HepG2 (cell line): ENCODE results near the gene C1orf159. TPM values are rescaled to one million over a fixed set of nuclear protein-coding genes. Genes with fewer than 3 reads are reported as not detected.

Experiments
- BHLHE40 ChIP-seq: IDR thresholded peaks from 2 replicates; pipeline ENCODE4 v1.6.1; 2011; ENCODE audit warnings: low read length, improper control_type of control experiment
- CENPX ChIP-seq: sonication (generic); formaldehyde crosslinking; IDR thresholded peaks from 2 replicates; pipeline ENCODE4 v1.9.0; 2021; ENCODE audit warnings: mild to moderate bottlenecking, missing genetic modification reagents, moderate library complexity
- GABPB1 ChIP-seq: IDR thresholded peaks from 2 replicates; pipeline ENCODE4 v1.6.1; 2016; ENCODE audit warnings: mild to moderate bottlenecking, missing genetic modification reagents, moderate library complexity, missing compliant biosample characterization
- HDAC6 ChIP-seq: fragments of 200-600 bp; sonication (generic); IDR thresholded peaks from 2 replicates; pipeline ENCODE4 v1.7.0; 2017; ENCODE audit warnings: mild to moderate bottlenecking, antibody characterized with exemption, low read length, low read depth
- KLF9 ChIP-seq: IDR thresholded peaks from 2 replicates; pipeline ENCODE4 v1.6.1; 2016; ENCODE audit warnings: low read depth
- SOX5 ChIP-seq: IDR thresholded peaks from 2 replicates; pipeline ENCODE4 v1.6.1; 2016; ENCODE audit warnings: borderline replicate concordance
- SP4 ChIP-seq: sonication (generic); formaldehyde crosslinking; IDR thresholded peaks from 2 replicates; pipeline ENCODE4 v1.8.1; 2023; ENCODE audit warnings: mild to moderate bottlenecking, missing genetic modification reagents
- THAP7 ChIP-seq: sonication (generic); formaldehyde crosslinking; IDR thresholded peaks from 2 replicates; pipeline ENCODE4 v1.8.1; 2023; ENCODE audit warnings: mild to moderate bottlenecking, missing genetic modification reagents
- ZNF292 ChIP-seq: sonication (generic); formaldehyde crosslinking; IDR thresholded peaks from 2 replicates; pipeline ENCODE4 v1.8.1; 2022; ENCODE audit warnings: mild to moderate bottlenecking, low read depth, missing genetic modification reagents, borderline replicate concordance
- ZNF383 ChIP-seq: sonication (generic); formaldehyde crosslinking; IDR thresholded peaks from 2 replicates; pipeline ENCODE4 v1.4.0; 2020; ENCODE audit warnings: missing genetic modification reagents, mild to moderate bottlenecking, borderline replicate concordance
- ZNF562 ChIP-seq: sonication (generic); formaldehyde crosslinking; IDR thresholded peaks from 2 replicates; pipeline ENCODE4 v1.8.0; 2022; ENCODE audit warnings: missing genetic modification reagents, borderline replicate concordance
- ZNF570 ChIP-seq: sonication (generic); formaldehyde crosslinking; IDR thresholded peaks from 2 replicates; pipeline ENCODE4 v1.4.0; 2020; ENCODE audit warnings: mild to moderate bottlenecking, missing genetic modification reagents, borderline replicate concordance
- ZNF710 ChIP-seq: sonication (generic); formaldehyde crosslinking; IDR thresholded peaks from 2 replicates; pipeline ENCODE4 v1.5.0; 2020; ENCODE audit warnings: mild to moderate bottlenecking, missing genetic modification reagents, borderline replicate concordance
- polyA plus RNA-seq, 8 experiments: library from polyadenylated mRNA; depleted of rRNA in 3 of 8; stranded (reverse) in 7 of 8; unstranded in 1 of 8; fragments of >200 nt; fragmentation: Illumina TruSeq in 4 of 8; extraction: Trizol in 4 of 8; gene quantifications; 2 replicates each; pipeline versions ENCODE4 v1.2.1 to v1.2.3, GENCODE V29; 2011 to 2016; ENCODE audit warnings: low read depth in 4 of 8, missing spikeins in 1 of 8, mixed read lengths in 1 of 8; ENCODE audit not compliant: insufficient read depth in 1 of 8
- total RNA-seq, 5 experiments: library from RNA; depleted of rRNA; stranded (reverse); fragments of >200 nt; fragmentation: Illumina TruSeq; extraction: Trizol; gene quantifications; 2 replicates each; pipeline ENCODE4 v1.2.3, GENCODE V29; 2016; ENCODE audit warnings: low read depth in 1 of 5
- TF ChIP-seq, protein P1 (sequence below): sonication (generic); formaldehyde crosslinking; IDR thresholded peaks from 2 replicates; pipeline ENCODE4 v1.4.0; 2020; ENCODE audit warnings: missing genetic modification reagents, low read depth, mild to moderate bottlenecking, borderline replicate concordance
- TF ChIP-seq, protein P2 (sequence below): sonication (generic); formaldehyde crosslinking; conservative IDR thresholded peaks from 2 replicates; pipeline ENCODE4 v1.4.0; 2020; ENCODE audit warnings: missing genetic modification reagents
- TF ChIP-seq, protein P3 (sequence below): sonication (generic); formaldehyde crosslinking; IDR thresholded peaks from 2 replicates; pipeline ENCODE4 v1.5.1; 2020; ENCODE audit warnings: mild to moderate bottlenecking, missing genetic modification reagents, moderate library complexity
- TF ChIP-seq, protein P4 (sequence below): sonication (generic); formaldehyde crosslinking; IDR thresholded peaks from 2 replicates; pipeline ENCODE4 v1.4.0; 2020; ENCODE audit warnings: missing genetic modification reagents, borderline replicate concordance

The C1orf159 gene
- total and polyA plus RNA-seq, 2 of the 13 experiments (the other 11 are each of a cell fraction or from before 2014, with no cell fraction given): 3.8 to 6.7 TPM

DNA sequence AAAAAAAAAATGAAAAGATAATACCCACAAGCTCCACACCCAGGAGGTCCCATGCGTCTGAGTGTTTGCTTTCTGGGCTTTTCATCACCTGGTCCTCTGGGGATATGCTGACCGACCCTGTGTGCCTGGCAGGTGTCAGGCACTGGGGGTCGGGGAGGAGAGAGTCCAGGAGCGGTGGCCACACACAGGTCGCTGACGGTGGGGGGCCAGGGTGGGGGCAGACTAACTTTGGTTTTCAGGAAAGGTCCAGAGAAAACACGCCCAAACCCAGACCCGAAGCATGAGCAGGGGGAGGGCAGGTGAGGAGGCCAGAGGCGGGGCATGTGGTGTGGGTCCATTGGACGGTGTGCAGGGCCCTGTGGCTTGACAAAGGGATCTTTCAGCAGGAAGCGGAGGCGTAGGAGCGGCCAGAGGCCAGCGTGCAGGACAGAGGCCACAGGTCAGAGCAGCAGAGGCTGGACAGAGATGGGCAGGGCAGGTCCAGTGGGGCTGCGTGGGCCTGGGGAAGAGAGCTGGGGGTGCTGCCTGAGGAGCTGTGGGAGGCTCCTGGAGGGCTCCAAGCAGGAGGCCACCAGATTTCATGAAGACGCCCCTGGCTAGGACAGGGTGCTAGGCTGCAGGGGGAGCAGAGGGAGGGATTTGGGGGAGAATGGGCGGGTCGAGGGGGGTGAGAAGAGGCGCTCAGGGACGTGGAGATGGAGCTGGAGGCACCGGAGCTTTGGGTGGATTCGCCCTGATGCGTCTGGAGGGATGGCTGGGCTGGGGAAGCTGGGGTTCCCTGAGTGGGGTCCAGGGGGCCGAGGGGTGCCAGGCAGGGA is 57.6 kb downstream of the C1orf159 start (continued):
- peak; percentile 73; the same call in 1 of the 2 replicates for TF ChIP-seq ZNF292 (CRISPR knock-in tag)
- TF ChIP-seq, protein P1, sequence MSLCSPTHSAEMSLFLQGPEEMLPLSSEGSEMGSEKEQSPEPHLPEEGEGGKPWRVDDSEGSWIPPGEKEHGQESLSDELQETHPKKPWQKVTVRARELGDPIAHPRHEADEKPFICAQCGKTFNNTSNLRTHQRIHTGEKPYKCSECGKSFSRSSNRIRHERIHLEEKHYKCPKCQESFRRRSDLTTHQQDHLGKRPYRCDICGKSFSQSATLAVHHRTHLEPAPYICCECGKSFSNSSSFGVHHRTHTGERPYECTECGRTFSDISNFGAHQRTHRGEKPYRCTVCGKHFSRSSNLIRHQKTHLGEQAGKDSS: 0 out of 2 replicates have a peak, but pooled peaks have one; percentile 68
- no peak for TF ChIP-seq ZNF570 (CRISPR knock-in tag)
- TF ChIP-seq, protein P2, sequence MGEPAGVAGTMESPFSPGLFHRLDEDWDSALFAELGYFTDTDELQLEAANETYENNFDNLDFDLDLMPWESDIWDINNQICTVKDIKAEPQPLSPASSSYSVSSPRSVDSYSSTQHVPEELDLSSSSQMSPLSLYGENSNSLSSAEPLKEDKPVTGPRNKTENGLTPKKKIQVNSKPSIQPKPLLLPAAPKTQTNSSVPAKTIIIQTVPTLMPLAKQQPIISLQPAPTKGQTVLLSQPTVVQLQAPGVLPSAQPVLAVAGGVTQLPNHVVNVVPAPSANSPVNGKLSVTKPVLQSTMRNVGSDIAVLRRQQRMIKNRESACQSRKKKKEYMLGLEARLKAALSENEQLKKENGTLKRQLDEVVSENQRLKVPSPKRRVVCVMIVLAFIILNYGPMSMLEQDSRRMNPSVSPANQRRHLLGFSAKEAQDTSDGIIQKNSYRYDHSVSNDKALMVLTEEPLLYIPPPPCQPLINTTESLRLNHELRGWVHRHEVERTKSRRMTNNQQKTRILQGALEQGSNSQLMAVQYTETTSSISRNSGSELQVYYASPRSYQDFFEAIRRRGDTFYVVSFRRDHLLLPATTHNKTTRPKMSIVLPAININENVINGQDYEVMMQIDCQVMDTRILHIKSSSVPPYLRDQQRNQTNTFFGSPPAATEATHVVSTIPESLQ (CRISPR knock-in tag): no peak
- peak; percentile 83; the same call in 1 of the 2 replicates for TF ChIP-seq THAP7 (CRISPR knock-in tag)
- peak; percentile 66; the same call in 1 of the 2 replicates for TF ChIP-seq SP4 (CRISPR knock-in tag)
- 0 out of 2 replicates have a peak, but pooled peaks have one; percentile 49 for TF ChIP-seq KLF9
- TF ChIP-seq, protein P3, sequence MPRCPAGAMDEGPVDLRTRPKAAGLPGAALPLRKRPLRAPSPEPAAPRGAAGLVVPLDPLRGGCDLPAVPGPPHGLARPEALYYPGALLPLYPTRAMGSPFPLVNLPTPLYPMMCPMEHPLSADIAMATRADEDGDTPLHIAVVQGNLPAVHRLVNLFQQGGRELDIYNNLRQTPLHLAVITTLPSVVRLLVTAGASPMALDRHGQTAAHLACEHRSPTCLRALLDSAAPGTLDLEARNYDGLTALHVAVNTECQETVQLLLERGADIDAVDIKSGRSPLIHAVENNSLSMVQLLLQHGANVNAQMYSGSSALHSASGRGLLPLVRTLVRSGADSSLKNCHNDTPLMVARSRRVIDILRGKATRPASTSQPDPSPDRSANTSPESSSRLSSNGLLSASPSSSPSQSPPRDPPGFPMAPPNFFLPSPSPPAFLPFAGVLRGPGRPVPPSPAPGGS (CRISPR knock-in tag): peak; percentile 39
- TF ChIP-seq ZNF383: peak; percentile 68; the same call in 1 of the 2 replicates
- TF ChIP-seq CENPX (CRISPR knock-in tag): no peak
- peak; percentile 61; the same call in 1 of the 2 replicates for TF ChIP-seq SOX5
- no peak for TF ChIP-seq ZNF562 (CRISPR knock-in tag)
- TF ChIP-seq, protein P4, sequence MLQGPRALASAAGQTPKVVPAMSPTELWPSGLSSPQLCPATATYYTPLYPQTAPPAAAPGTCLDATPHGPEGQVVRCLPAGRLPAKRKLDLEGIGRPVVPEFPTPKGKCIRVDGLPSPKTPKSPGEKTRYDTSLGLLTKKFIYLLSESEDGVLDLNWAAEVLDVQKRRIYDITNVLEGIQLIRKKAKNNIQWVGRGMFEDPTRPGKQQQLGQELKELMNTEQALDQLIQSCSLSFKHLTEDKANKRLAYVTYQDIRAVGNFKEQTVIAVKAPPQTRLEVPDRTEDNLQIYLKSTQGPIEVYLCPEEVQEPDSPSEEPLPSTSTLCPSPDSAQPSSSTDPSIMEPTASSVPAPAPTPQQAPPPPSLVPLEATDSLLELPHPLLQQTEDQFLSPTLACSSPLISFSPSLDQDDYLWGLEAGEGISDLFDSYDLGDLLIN: 0 out of 2 replicates have a peak, but pooled peaks have one; percentile 46
- TF ChIP-seq GABPB1 (CRISPR knock-in tag): peak; percentile 69
- no peak for TF ChIP-seq HDAC6
- no peak for TF ChIP-seq BHLHE40
- peak; percentile 91 for TF ChIP-seq ZNF710 (CRISPR knock-in tag)
